Liver (tissue), 9 donors: ENCODE results near the gene FCF1. TPM values are rescaled to one million over a fixed set of nuclear protein-coding genes. Genes with fewer than 3 reads are reported as not detected.

Experiments
- DNase-seq: peaks from one replicate; pipeline ENCODE4 v3.0.0-alpha.2; 2017; ENCODE audit warnings: low spot score
- H3K27ac ChIP-seq, 2 donors: one replicate each; pipeline ENCODE4 v1.7.0; 2013; ENCODE audit warnings: inconsistent platforms in 2 of 2, low read length in 2 of 2, control low read depth in 1 of 2, low read depth in 1 of 2, mild to moderate bottlenecking in 1 of 2
- H3K27me3 ChIP-seq, 4 donors: one replicate each; pipeline versions ENCODE4 v1.6.1 to v1.7.0; 2013; ENCODE audit warnings: low read length in 3 of 4, inconsistent platforms in 1 of 4, mild to moderate bottlenecking in 1 of 4, moderate library complexity in 1 of 4; ENCODE audit not compliant: control insufficient read depth in 4 of 4, insufficient read depth in 4 of 4
- H3K36me3 ChIP-seq, 4 donors: one replicate each; pipeline versions ENCODE4 v1.6.1 to v1.7.0; 2013; ENCODE audit warnings: low read length in 3 of 4, mild to moderate bottlenecking in 3 of 4, low read depth in 1 of 4, moderate library complexity in 1 of 4; ENCODE audit not compliant: control insufficient read depth in 4 of 4, insufficient read depth in 3 of 4
- H3K4me1 ChIP-seq, 4 donors: one replicate each; pipeline versions ENCODE4 v1.6.1 to v1.7.0; 2013; ENCODE audit warnings: low read length in 3 of 4, mild to moderate bottlenecking in 3 of 4, moderate library complexity in 1 of 4; ENCODE audit not compliant: control insufficient read depth in 4 of 4, insufficient read depth in 4 of 4
- H3K4me3 ChIP-seq, 3 donors: one replicate each; pipeline versions ENCODE4 v1.6.1 to v1.7.0; 2013; ENCODE audit warnings: low read length in 3 of 3, control low read depth in 1 of 3, low read depth in 1 of 3, mild to moderate bottlenecking in 1 of 3
- H3K9ac ChIP-seq, 2 donors: one replicate each; pipeline ENCODE4 v1.7.0; 2013; ENCODE audit warnings: low read length in 2 of 2, mild to moderate bottlenecking in 2 of 2, moderate library complexity in 2 of 2, control low read depth in 1 of 2, low read depth in 1 of 2
- H3K9me3 ChIP-seq, 4 donors: one replicate each; pipeline versions ENCODE4 v1.6.1 to v1.7.0; 2013; ENCODE audit warnings: low read length in 3 of 4; ENCODE audit not compliant: control insufficient read depth in 4 of 4
- EGR1 ChIP-seq, 2 donors: IDR thresholded peaks; 2 replicates each; pipeline ENCODE4 v1.6.1; 2016 to 2018; ENCODE audit warnings: antibody characterized with exemption in 2 of 2, low read depth in 2 of 2
- FOXA1 ChIP-seq: IDR thresholded peaks from 2 replicates; pipeline ENCODE4 v1.6.1; 2016; ENCODE audit warnings: antibody characterized with exemption
- FOXA2 ChIP-seq: IDR thresholded peaks from 2 replicates; pipeline ENCODE4 v1.6.1; 2016; ENCODE audit warnings: antibody characterized with exemption
- GABPA ChIP-seq, 2 donors: IDR thresholded peaks in 1 of 2; conservative IDR thresholded peaks in 1 of 2; 2 replicates each; pipeline ENCODE4 v1.6.1; 2016; ENCODE audit warnings: antibody characterized with exemption in 2 of 2, mild to moderate bottlenecking in 1 of 2, moderate library complexity in 1 of 2
- HNF4A ChIP-seq, 2 donors: conservative IDR thresholded peaks; 2 replicates each; pipeline ENCODE4 v1.6.1; 2016; ENCODE audit warnings: antibody characterized with exemption in 2 of 2, mild to moderate bottlenecking in 2 of 2
- HNF4G ChIP-seq: IDR thresholded peaks from 2 replicates; pipeline ENCODE4 v1.6.1; 2016; ENCODE audit warnings: antibody characterized with exemption
- JUND ChIP-seq, 2 donors: IDR thresholded peaks; 2 replicates each; pipeline ENCODE4 v1.6.1; 2016; ENCODE audit warnings: antibody characterized with exemption in 2 of 2
- NR2F2 ChIP-seq: IDR thresholded peaks from 2 replicates; pipeline ENCODE4 v1.6.1; 2016; ENCODE audit warnings: antibody characterized with exemption
- RXRA ChIP-seq, 2 donors: IDR thresholded peaks; 2 replicates each; pipeline ENCODE4 v1.6.1; 2017 to 2018; ENCODE audit warnings: antibody characterized with exemption in 2 of 2, mild to moderate bottlenecking in 1 of 2
- SP1 ChIP-seq: IDR thresholded peaks from 2 replicates; pipeline ENCODE4 v1.6.1; 2018; ENCODE audit warnings: antibody characterized with exemption, mild to moderate bottlenecking
- TAF1 ChIP-seq: conservative IDR thresholded peaks from 2 replicates; pipeline ENCODE4 v1.6.1; 2016; ENCODE audit warnings: antibody characterized with exemption, mild to moderate bottlenecking
- YY1 ChIP-seq: IDR thresholded peaks from 2 replicates; pipeline ENCODE4 v1.6.1; 2016; ENCODE audit warnings: antibody characterized with exemption, mild to moderate bottlenecking
- WGBS: extraction: QIAGEN DNeasy Blood & Tissue Kit; methylation state at CpG from one replicate; pipeline ENCODE4 v1.1.7; 2013; 5-methylcytosine and 5-hydroxymethylcytosine counted together
- polyA plus RNA-seq, 2 donors: library from polyadenylated mRNA; stranded (reverse) in 1 of 2; unstranded in 1 of 2; fragments of 200-250 nt in 1 of 2; fragments of >200 nt in 1 of 2; fragmentation: Nextera tagmentation in 1 of 2; extraction: Ambion mirVana in 1 of 2; gene quantifications; one replicate each; pipeline versions ENCODE4 v1.2.1 to v1.2.3, GENCODE V29; 2013 to 2015
- total RNA-seq, 2 donors: library from RNA; depleted of rRNA; stranded (reverse); fragments of >200 nt; gene quantifications; one replicate each; pipeline ENCODE4 v1.2.3, GENCODE V29; 2014
- TF ChIP-seq, protein P1 (sequence below): IDR thresholded peaks from 2 replicates; pipeline ENCODE4 v1.6.1; 2016; ENCODE audit warnings: antibody characterized with exemption
- TF ChIP-seq, protein P2 (sequence below): IDR thresholded peaks from 2 replicates; pipeline ENCODE4 v1.6.1; 2016; ENCODE audit warnings: antibody characterized with exemption, mild to moderate bottlenecking
- TF ChIP-seq, protein P3 (sequence below): fragments of 150-350 bp; IDR thresholded peaks from 2 replicates; pipeline ENCODE4 v1.5.1; 2017; ENCODE audit warnings: improper control_type of control experiment, low read depth, low read length; ENCODE audit not compliant: missing input control
- TF ChIP-seq, protein P4 (sequence below): IDR thresholded peaks from 2 replicates; pipeline ENCODE4 v1.6.1; 2016; ENCODE audit warnings: antibody characterized with exemption
- TF ChIP-seq, protein P5 (sequence below): IDR thresholded peaks from 2 replicates; pipeline ENCODE4 v1.6.1; 2016; ENCODE audit warnings: antibody characterized with exemption
- donor health status: healthy.
- donor health status: healthy.
- donor health status: healthy.
- donor health status: healthy.
- donor health status: healthy.

Gene FCF1
- total and polyA plus RNA-seq, 4 donors = 3.7 to 15.3 (median 13.6) TPM

DNA sequence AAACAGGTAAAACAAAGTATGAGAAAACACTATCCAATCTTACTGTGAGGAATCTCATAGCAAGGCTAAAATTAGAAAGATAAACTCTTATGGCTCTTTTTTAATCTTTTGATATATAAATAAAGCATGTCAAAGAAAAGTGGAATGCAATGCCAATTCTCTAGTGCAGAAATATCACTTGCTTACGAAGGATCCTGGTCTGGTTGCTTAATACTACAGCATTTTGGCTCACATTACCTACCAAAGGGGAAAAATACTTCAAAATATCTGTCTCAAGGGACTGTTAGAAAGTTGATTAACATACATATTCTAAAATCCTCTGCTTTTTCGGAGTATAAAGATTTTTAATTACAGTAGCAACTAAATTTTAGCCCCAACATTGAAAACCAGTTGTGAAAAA lies 21.5 kb upstream of the FCF1 start:
- TF ChIP-seq GABPA (IDR thresholded peaks at IDR 0.05 in 1 of 2, conservative IDR thresholded peaks at IDR 0.05 in 1 of 2) (no peak), JUND (IDR thresholded peaks at IDR 0.05) (no peak), FOXA1 (no peak), NR2F2 (no peak), HNF4G (no peak), YY1 (no peak), EGR1 (IDR thresholded peaks at IDR 0.05; ENCODE audit: low read depth in 2 of 2) (no peak), SP1 (no peak), HNF4A (conservative IDR thresholded peaks at IDR 0.05) (no peak), RXRA (IDR thresholded peaks at IDR 0.05) (no peak), FOXA2 (no peak)
- TF ChIP-seq, protein P1, sequence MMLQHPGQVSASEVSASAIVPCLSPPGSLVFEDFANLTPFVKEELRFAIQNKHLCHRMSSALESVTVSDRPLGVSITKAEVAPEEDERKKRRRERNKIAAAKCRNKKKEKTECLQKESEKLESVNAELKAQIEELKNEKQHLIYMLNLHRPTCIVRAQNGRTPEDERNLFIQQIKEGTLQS = no peak
- TF ChIP-seq, protein P2, sequence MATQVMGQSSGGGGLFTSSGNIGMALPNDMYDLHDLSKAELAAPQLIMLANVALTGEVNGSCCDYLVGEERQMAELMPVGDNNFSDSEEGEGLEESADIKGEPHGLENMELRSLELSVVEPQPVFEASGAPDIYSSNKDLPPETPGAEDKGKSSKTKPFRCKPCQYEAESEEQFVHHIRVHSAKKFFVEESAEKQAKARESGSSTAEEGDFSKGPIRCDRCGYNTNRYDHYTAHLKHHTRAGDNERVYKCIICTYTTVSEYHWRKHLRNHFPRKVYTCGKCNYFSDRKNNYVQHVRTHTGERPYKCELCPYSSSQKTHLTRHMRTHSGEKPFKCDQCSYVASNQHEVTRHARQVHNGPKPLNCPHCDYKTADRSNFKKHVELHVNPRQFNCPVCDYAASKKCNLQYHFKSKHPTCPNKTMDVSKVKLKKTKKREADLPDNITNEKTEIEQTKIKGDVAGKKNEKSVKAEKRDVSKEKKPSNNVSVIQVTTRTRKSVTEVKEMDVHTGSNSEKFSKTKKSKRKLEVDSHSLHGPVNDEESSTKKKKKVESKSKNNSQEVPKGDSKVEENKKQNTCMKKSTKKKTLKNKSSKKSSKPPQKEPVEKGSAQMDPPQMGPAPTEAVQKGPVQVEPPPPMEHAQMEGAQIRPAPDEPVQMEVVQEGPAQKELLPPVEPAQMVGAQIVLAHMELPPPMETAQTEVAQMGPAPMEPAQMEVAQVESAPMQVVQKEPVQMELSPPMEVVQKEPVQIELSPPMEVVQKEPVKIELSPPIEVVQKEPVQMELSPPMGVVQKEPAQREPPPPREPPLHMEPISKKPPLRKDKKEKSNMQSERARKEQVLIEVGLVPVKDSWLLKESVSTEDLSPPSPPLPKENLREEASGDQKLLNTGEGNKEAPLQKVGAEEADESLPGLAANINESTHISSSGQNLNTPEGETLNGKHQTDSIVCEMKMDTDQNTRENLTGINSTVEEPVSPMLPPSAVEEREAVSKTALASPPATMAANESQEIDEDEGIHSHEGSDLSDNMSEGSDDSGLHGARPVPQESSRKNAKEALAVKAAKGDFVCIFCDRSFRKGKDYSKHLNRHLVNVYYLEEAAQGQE = no peak
- TF ChIP-seq, protein P3, sequence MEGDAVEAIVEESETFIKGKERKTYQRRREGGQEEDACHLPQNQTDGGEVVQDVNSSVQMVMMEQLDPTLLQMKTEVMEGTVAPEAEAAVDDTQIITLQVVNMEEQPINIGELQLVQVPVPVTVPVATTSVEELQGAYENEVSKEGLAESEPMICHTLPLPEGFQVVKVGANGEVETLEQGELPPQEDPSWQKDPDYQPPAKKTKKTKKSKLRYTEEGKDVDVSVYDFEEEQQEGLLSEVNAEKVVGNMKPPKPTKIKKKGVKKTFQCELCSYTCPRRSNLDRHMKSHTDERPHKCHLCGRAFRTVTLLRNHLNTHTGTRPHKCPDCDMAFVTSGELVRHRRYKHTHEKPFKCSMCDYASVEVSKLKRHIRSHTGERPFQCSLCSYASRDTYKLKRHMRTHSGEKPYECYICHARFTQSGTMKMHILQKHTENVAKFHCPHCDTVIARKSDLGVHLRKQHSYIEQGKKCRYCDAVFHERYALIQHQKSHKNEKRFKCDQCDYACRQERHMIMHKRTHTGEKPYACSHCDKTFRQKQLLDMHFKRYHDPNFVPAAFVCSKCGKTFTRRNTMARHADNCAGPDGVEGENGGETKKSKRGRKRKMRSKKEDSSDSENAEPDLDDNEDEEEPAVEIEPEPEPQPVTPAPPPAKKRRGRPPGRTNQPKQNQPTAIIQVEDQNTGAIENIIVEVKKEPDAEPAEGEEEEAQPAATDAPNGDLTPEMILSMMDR = no peak
- TF ChIP-seq, protein P4, sequence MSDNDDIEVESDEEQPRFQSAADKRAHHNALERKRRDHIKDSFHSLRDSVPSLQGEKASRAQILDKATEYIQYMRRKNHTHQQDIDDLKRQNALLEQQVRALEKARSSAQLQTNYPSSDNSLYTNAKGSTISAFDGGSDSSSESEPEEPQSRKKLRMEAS = no peak
- TF ChIP-seq, protein P5, sequence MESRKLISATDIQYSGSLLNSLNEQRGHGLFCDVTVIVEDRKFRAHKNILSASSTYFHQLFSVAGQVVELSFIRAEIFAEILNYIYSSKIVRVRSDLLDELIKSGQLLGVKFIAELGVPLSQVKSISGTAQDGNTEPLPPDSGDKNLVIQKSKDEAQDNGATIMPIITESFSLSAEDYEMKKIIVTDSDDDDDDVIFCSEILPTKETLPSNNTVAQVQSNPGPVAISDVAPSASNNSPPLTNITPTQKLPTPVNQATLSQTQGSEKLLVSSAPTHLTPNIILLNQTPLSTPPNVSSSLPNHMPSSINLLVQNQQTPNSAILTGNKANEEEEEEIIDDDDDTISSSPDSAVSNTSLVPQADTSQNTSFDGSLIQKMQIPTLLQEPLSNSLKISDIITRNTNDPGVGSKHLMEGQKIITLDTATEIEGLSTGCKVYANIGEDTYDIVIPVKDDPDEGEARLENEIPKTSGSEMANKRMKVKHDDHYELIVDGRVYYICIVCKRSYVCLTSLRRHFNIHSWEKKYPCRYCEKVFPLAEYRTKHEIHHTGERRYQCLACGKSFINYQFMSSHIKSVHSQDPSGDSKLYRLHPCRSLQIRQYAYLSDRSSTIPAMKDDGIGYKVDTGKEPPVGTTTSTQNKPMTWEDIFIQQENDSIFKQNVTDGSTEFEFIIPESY = no peak
- Histone ChIP-seq H3K4me1 (no peaks in the 10 kb centered on the region), H3K9me3 (no peaks in the 10 kb centered on the region), H3K36me3 (peaks cover 0 to 20% (median 15%) of the 10 kb centered on the region in 4 donors), H3K4me3 (no peak overlapping the region), H3K27ac (no peak overlapping the region), H3K9ac (no peak overlapping the region), H3K27me3 (no peaks in the 10 kb centered on the region)
- 90% methylated on average over 2 of the region's 2 CpGs for WGBS
- DNase-seq = no peak

DNA sequence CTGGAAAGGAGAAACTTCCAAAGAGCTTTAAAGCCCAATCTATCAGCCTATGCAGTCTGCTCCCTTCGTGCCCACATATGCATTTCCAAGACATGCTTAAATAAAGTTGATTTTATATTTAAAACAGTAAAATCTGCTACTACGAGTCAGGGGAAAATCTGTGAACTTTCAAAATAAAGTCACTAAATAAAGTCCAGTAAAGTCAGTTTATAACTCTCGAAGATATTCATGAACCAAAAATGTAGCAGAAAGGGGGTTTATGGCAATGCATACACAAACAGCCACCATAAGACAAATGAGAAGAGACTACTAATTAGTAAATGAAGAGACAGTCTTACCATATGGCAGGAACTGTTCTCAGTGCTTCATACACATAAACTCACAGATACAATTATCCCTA lies 19.8 kb upstream of the FCF1 start:
- Histone ChIP-seq H3K4me1 (no peaks in the 10 kb centered on the region), H3K27me3 (no peaks in the 10 kb centered on the region), H3K9me3 (no peaks in the 10 kb centered on the region), H3K4me3 (no peak overlapping the region), H3K27ac (no peak overlapping the region), H3K9ac (no peak overlapping the region), H3K36me3 (peaks cover 0 to 15% (median 12%) of the 10 kb centered on the region in 4 donors)
- WGBS = 95% methylated on average over 3 of the region's 3 CpGs
- DNase-seq = no peak
- no peak for TF ChIP-seq GABPA (IDR thresholded peaks at IDR 0.05 in 1 of 2, conservative IDR thresholded peaks at IDR 0.05 in 1 of 2)
- no peak for TF ChIP-seq HNF4G
- TF ChIP-seq TAF1 = no peak
- TF ChIP-seq, protein P4 = no peak
- TF ChIP-seq HNF4A (conservative IDR thresholded peaks at IDR 0.05) = no peak
- TF ChIP-seq EGR1 (IDR thresholded peaks at IDR 0.05; ENCODE audit: low read depth in 2 of 2) = no peak
- TF ChIP-seq JUND (IDR thresholded peaks at IDR 0.05) = no peak
- no peak for TF ChIP-seq FOXA2
- TF ChIP-seq RXRA (IDR thresholded peaks at IDR 0.05) = no peak
- TF ChIP-seq NR2F2 = no peak
- TF ChIP-seq, protein P1 = no peak
- TF ChIP-seq, protein P3 = no peak
